ENCODE measurements around the gene LAMB3. TPM values are rescaled to one million over a fixed set of nuclear protein-coding genes. Genes with fewer than 3 reads are reported as not detected.

Gene LAMB3
- total and polyA plus RNA-seq, 10 of the 15 experiments (the other 5 are each of a cell fraction or from before 2014, with no cell fraction given), result 0.04 to 1.8 (median 0.10) TPM; not detected in 1

- Histone ChIP-seq H3K9ac (ENCODE audit: control insufficient read depth, insufficient read depth, low read length) (no peak overlapping the region), H3K36me3 (ENCODE audit: control insufficient read depth in 2 of 2, insufficient read depth in 2 of 2, low read length in 1 of 2) (no peaks in the 10 kb centered on the region), H3K79me2 (ENCODE audit: control insufficient read depth, insufficient read depth, low read length) (no peaks in the 10 kb centered on the region), H3K4me2 (ENCODE audit: control insufficient read depth, insufficient read depth) (no peak overlapping the region), H3K4me1 (ENCODE audit: control insufficient read depth, insufficient read depth, low read length) (no peaks in the 10 kb centered on the region), H3K9me3 (replicated peaks; ENCODE audit: control insufficient read depth, insufficient read depth, low read length) (no peaks in the 10 kb centered on the region), H3K27ac (ENCODE audit: control insufficient read depth, insufficient read depth) (no peak overlapping the region), H3K4me3 (no peak overlapping the region), H4K20me1 (ENCODE audit: control insufficient read depth, insufficient read depth) (no peaks in the 10 kb centered on the region), H2AFZ (ENCODE audit: control insufficient read depth, low read depth, low read length) (no peak overlapping the region), H3K27me3 (replicated peaks in 1 of 2; ENCODE audit: control insufficient read depth in 2 of 2, insufficient read depth in 2 of 2, low read length in 1 of 2) (no peaks in the 10 kb centered on the region)
- FAIRE-seq, result no peak
- DNase-seq (ENCODE audit: low read depth, low spot score), result no peak
- ChIA-PET POLR2A (interaction anchor here (0.5 to 2.6 kb wide), 3 partner anchors 15 to 81 kb away, joined by 3 to 6 read pairs (median 3); no protein-coding TSS in a partner anchor), RAD21 (ENCODE audit: unreplicated experiment) (interaction anchor here (1.4 to 2.4 kb wide), 4 partner anchors 12 to 53 kb away, joined by 4 to 12 read pairs (median 6); partner anchors contain the start of gene G0S2), SMC1A (ENCODE audit: uncharacterized antibody, unreplicated experiment) (interaction anchor here (0.7 to 3.2 kb wide), 7 partner anchors 12 to 42 kb away, joined by 3 to 17 read pairs (median 6); no protein-coding TSS in a partner anchor), CTCF (interaction anchor here (1.1 to 13.9 kb wide), 10 partner anchors 17 to 125 kb away, joined by 3 to 211 read pairs (median 10); no protein-coding TSS in a partner anchor)
- no peak for ATAC-seq
- intact Hi-C loops (cut with micrococcal nuclease; ENCODE audit: unreplicated experiment), result no loop called here
- no TSS peak for BruUV-seq (replicated peaks)
- in situ Hi-C loops (cut with MboI), result loop anchor here (10.0 kb wide), 1 partner anchor 48 kb away; no protein-coding TSS in a partner anchor
- 44% methylated on average over 24 of the region's 24 CpGs for WGBS (ENCODE audit: insufficient coverage, insufficient replicate concordance, low lambda C conversion rate, missing lambda C conversion rate)
- TF ChIP-seq NFXL1 (IDR thresholded peaks at IDR 0.05; ENCODE audit: borderline replicate concordance) (no peak), IKZF2 (IDR thresholded peaks at IDR 0.05) (no peak), RFX5 (IDR thresholded peaks at IDR 0.05; ENCODE audit: low read depth, low read length) (no peak), BCL3 (IDR thresholded peaks at IDR 0.05; ENCODE audit: borderline replicate concordance, insufficient read depth, low read depth, low read length, poor library complexity, severe bottlenecking) (no peak), HDGF (IDR thresholded peaks at IDR 0.05) (no peak), E4F1 (IDR thresholded peaks at IDR 0.05; ENCODE audit: borderline replicate concordance, partially characterized antibody) (no peak), KLF5 (IDR thresholded peaks at IDR 0.05; ENCODE audit: partially characterized antibody) (no peak), MEF2B (IDR thresholded peaks at IDR 0.05; ENCODE audit: partially characterized antibody, poor library complexity, severe bottlenecking) (no peak), TARDBP (IDR thresholded peaks at IDR 0.05; ENCODE audit: borderline replicate concordance) (no peak), CBX3 (IDR thresholded peaks at IDR 0.05; ENCODE audit: borderline replicate concordance, low read depth) (no peak), TCF3 (IDR thresholded peaks at IDR 0.05; ENCODE audit: borderline replicate concordance, insufficient read depth, low read depth, low read length) (no peak), PAX8 (IDR thresholded peaks at IDR 0.05) (no peak), ZBTB4 (CRISPR knock-in tag; IDR thresholded peaks at IDR 0.05) (no peak), ZSCAN29 (IDR thresholded peaks at IDR 0.05) (no peak), FOS (IDR thresholded peaks at IDR 0.05; ENCODE audit: borderline replicate concordance, extremely low read depth, insufficient read length) (no peak)
Observed at GRCh38 chr1:209622841-209623829, 29.1 kb downstream of the LAMB3 start.
